Small intestine (tissue), 16 donors: Measurements from ENCODE around the gene NPIPB4. TPM values are rescaled to one million over a fixed set of nuclear protein-coding genes. Genes with fewer than 3 reads are reported as not detected.
"Not testable (repeated sequence)": the region's sequence is repeated elsewhere in the genome, so short reads cannot be mapped to it uniquely, and the experiment has no call there.

Experiments used
- DNase-seq, 2 donors: peaks; one replicate each; pipeline versions ENCODE4 v3.0.0 to v3.0.0-alpha.2; 2013
- FAIRE-seq: peaks from 2 replicates; lab custom pipeline; 2012; peaks lifted over from hg19 to GRCh38; lab: Jason Lieb, UNC
- H3K27ac ChIP-seq, 3 donors: one replicate each; pipeline ENCODE4 v1.5.1; 2013; ENCODE audit warnings: low read length in 2 of 3, mild to moderate bottlenecking in 2 of 3, control low read depth in 1 of 3, inconsistent platforms in 1 of 3, low read depth in 1 of 3, moderate library complexity in 1 of 3
- H3K27me3 ChIP-seq, 3 donors: one replicate each; pipeline ENCODE4 v1.6.1; 2013; ENCODE audit warnings: low read length in 3 of 3, inconsistent platforms in 1 of 3; ENCODE audit not compliant: control insufficient read depth in 3 of 3, insufficient read depth in 3 of 3
- H3K36me3 ChIP-seq, 3 donors: one replicate each; pipeline ENCODE4 v1.6.1; 2013; ENCODE audit warnings: low read length in 3 of 3, inconsistent platforms in 1 of 3, low read depth in 1 of 3, mild to moderate bottlenecking in 1 of 3, moderate library complexity in 1 of 3; ENCODE audit not compliant: control insufficient read depth in 3 of 3, insufficient read depth in 2 of 3
- H3K4me1 ChIP-seq, 3 donors: one replicate each; pipeline ENCODE4 v1.6.1; 2013; ENCODE audit warnings: low read length in 2 of 3, inconsistent platforms in 1 of 3, low read depth in 1 of 3, mild to moderate bottlenecking in 1 of 3, moderate library complexity in 1 of 3; ENCODE audit not compliant: control insufficient read depth in 3 of 3, insufficient read depth in 2 of 3
- H3K4me3 ChIP-seq, 3 donors: one replicate each; pipeline ENCODE4 v1.5.1; 2013; ENCODE audit warnings: low read length in 3 of 3, control low read depth in 1 of 3, inconsistent platforms in 1 of 3, low read depth in 1 of 3, mild to moderate bottlenecking in 1 of 3, moderate library complexity in 1 of 3
- H3K9me3 ChIP-seq, 2 donors: one replicate each; pipeline ENCODE4 v1.6.1; 2013; ENCODE audit warnings: low read depth in 1 of 2, low read length in 1 of 2; ENCODE audit not compliant: control insufficient read depth in 2 of 2, insufficient read depth in 1 of 2
- WGBS, 3 donors: extraction: QIAGEN DNeasy Blood & Tissue Kit; methylation state at CpG; one replicate each; pipeline ENCODE4 v1.1.7; 2013; 5-methylcytosine and 5-hydroxymethylcytosine counted together
- long read RNA-seq, 10 donors: transcript quantifications; one replicate each; lab custom pipeline, GENCODE V29; 2026
- polyA plus RNA-seq, 4 donors: library from polyadenylated mRNA; stranded (reverse) in 3 of 4; unstranded in 1 of 4; fragments of 200-250 nt in 3 of 4; fragments of 120-200 nt in 1 of 4; gene quantifications; one replicate each; pipeline versions ENCODE4 v1.2.1 to v1.2.3, GENCODE V29; 2013
- donor health status: healthy with polysubstance abuse.
- donor health status: control.
- donor health status: control.
- donor health status: Bipolar disorder and iron deficiency.
- donor health status: healthy.

NPIPB4 gene
- 100 to 1,000 TPM in 1 of 4 donors, 10 to 100 TPM in 2, 1 to 10 TPM in 1; 9.2 to 109 (median 14.4) TPM for polyA plus RNA-seq
- long read RNA-seq, donor 1: 0 reads
- long read RNA-seq, donor 2, partial matches to known transcripts: 5 of 5 reads
- long read RNA-seq, donor 2, other reads (novel, unspliced or antisense): 0 of 5 reads
- long read RNA-seq, donor 3, partial matches to known transcripts: 21 of 21 reads
- long read RNA-seq, donor 3, other reads (novel, unspliced or antisense): 0 of 21 reads
- long read RNA-seq, donor 4: 0 reads
- long read RNA-seq, donor 5: 0 reads
- long read RNA-seq, donor 6: 0 reads
- long read RNA-seq, donor 7, partial matches to known transcripts: 0 of 1 reads
- long read RNA-seq, donor 7, other reads (novel, unspliced or antisense): 0 of 1 reads
- long read RNA-seq, donor 8, partial matches to known transcripts: 0 of 1 reads
- long read RNA-seq, donor 8, other reads (novel, unspliced or antisense): 0 of 1 reads
- long read RNA-seq, donor 9: 0 reads
- long read RNA-seq, donor 10: 0 reads

DNA sequence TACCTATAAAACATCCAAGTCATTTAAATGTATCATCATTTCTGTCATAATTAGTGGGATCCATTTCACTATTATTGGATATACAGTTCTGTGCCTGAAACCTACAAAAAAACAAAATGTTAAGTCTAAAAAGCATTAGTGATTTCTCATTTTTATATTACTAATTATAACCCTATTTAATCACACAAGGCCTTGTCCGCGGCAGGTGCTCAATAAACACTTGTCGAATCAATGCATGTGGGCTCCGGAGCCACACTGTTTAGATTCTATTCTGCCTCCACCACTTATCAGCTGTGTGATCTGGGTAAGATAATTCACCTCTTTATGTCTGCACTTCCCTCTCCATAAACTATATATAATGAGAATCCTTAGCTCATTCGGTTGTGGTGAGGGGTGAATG lies at the start of gene NPIPB4:
TSS of gene NPIPB4 (minus strand) at position 101 of the 400 bp plus-strand sequence. CDS start 378 bp downstream, outside the sequence.
- H3K36me3 ChIP-seq, FAIRE-seq, H3K27me3 ChIP-seq, DNase-seq, H3K4me3 ChIP-seq, H3K4me1 ChIP-seq, H3K9me3 ChIP-seq, H3K27ac ChIP-seq: not testable (repeated sequence)
- WGBS, 3 donors: no CpG with 5 or more reads among the region's 5 CpGs

GRCh38 chr16:21898998-21899397 lies 41.4 kb upstream of the NPIPB4 start:
- H3K27ac ChIP-seq, H3K9me3 ChIP-seq, H3K36me3 ChIP-seq, H3K27me3 ChIP-seq, DNase-seq, FAIRE-seq, H3K4me3 ChIP-seq, H3K4me1 ChIP-seq: not testable (repeated sequence)
- WGBS, 3 donors: 77 to 89% (median 85%) methylated on average over 3 to 4 of the region's 5 CpGs

- H3K27me3 ChIP-seq, H3K36me3 ChIP-seq, FAIRE-seq, H3K27ac ChIP-seq, H3K4me1 ChIP-seq, H3K9me3 ChIP-seq, H3K4me3 ChIP-seq: not testable (repeated sequence)
- 28 to 62% (median 42%) methylated on average over 3 of the region's 3 CpGs for WGBS, 3 donors
- DNase-seq: peak in 1 of 2 donors; percentile 0
These were observed 24.4 kb upstream of the NPIPB4 start for GRCh38 chr16:21881988-21882387.

DNA sequence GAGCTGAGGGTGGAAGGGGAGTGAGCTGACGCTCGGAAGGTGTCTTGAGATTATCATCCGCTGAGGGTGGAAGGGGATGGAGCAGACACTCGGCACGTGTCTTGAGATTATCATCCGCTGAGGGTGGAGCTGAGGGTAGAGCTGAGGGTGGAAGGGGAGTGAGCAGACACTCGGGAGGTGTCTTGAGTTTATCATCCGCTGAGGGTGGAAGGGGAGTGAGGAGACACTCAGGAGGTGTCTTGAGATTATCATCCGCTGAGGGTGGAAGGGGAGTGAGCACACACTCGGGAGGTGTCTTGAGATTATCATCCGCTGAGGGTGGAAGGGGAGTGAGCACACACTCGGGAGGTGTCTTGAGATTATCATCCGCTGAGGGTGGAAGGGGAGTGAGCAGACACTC lies 20.4 kb downstream of the NPIPB4 start:
- H3K27me3 ChIP-seq, H3K4me1 ChIP-seq, DNase-seq, H3K36me3 ChIP-seq, H3K9me3 ChIP-seq, FAIRE-seq, H3K27ac ChIP-seq, H3K4me3 ChIP-seq: not testable (repeated sequence)
- 32 to 38% (median 34%) methylated on average over 4 to 5 of the region's 13 CpGs for WGBS, 3 donors

DNA sequence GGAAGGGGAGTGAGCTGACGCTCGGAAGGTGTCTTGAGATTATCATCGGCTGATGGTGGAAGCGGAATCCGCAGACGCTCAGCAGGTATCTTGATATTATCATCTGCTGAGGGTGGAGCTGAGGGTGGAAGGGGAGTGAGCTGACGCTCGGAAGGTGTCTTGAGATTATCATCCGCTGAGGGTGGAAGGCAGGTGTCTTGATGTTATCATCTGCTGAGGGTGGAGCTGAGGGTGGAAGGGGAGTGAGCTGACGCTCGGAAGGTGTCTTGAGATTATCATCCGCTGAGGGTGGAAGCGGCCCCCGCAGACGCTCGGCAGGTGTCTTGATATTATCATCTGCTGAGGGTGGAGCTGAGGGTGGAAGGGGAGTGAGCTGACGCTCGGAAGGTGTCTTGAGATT lies 21.2 kb downstream of the NPIPB4 start:
- H3K4me3 ChIP-seq, H3K27me3 ChIP-seq, H3K27ac ChIP-seq, H3K4me1 ChIP-seq, DNase-seq, H3K9me3 ChIP-seq, H3K36me3 ChIP-seq, FAIRE-seq: not testable (repeated sequence)
- 15 to 23% (median 17%) methylated on average over 1 to 6 of the region's 18 CpGs for WGBS, 3 donors

GRCh38 chr16:21835747-21836146 lies 21.8 kb downstream of the NPIPB4 start:
- H3K27me3 ChIP-seq, FAIRE-seq: not testable (repeated sequence)

GRCh38 chr16:21834211-21834610 lies 23.3 kb downstream of the NPIPB4 start:
- FAIRE-seq, H3K27ac ChIP-seq, H3K4me1 ChIP-seq, H3K4me3 ChIP-seq, H3K9me3 ChIP-seq, H3K36me3 ChIP-seq, H3K27me3 ChIP-seq, DNase-seq: not testable (repeated sequence)
- 72 to 86% (median 83%) methylated on average over 2 to 3 of the region's 5 CpGs for WGBS, 3 donors

More at GRCh38 chr16:21835747-21836146, 21.8 kb downstream of the NPIPB4 start:
- DNase-seq, H3K4me1 ChIP-seq, H3K27ac ChIP-seq, H3K9me3 ChIP-seq, H3K36me3 ChIP-seq, H3K4me3 ChIP-seq: not testable (repeated sequence)
- WGBS, 3 donors: 0 to 10% (median 4%) methylated on average over 4 to 13 of the region's 24 CpGs

DNA sequence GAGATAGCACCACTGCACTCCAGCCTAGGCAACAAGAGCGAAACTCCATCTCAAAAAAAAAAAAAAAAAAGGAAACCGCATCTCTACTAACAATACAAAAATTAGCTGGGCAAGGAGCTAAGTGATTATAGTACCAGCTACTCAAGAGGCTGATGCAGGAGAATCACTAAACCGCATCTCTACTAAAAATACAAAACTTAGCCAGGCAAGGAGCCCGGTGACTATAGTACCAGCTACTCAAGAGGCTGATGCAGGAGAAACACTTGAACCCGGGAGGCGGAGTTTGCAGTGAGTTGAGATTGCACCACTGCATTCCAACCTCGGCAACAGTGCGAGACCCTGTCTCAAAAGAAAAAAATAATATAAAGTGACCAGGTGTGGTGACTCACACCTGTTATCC lies 27.6 kb downstream of the NPIPB4 start:
- H3K27ac ChIP-seq, H3K4me1 ChIP-seq, DNase-seq, H3K9me3 ChIP-seq, H3K4me3 ChIP-seq, H3K27me3 ChIP-seq, FAIRE-seq, H3K36me3 ChIP-seq: not testable (repeated sequence)
- WGBS, 3 donors: 76 to 84% (median 78%) methylated on average over 7 to 8 of the region's 8 CpGs
